ENCODE results near the gene C2orf92.

The C2orf92 gene

GRCh38 chr2:97732436-97733340 is 63.2 kb downstream of the C2orf92 start:
- no peak for DNase-seq

- no peak for DNase-seq
Observed at GRCh38 chr2:97733341-97734035, 64.0 kb downstream of the C2orf92 start.

- DNase-seq, result no peak
Observed at GRCh38 chr2:97734061-97735051, 64.8 kb downstream of the C2orf92 start.

GRCh38 chr2:97735161-97735561 is 65.6 kb downstream of the C2orf92 start:
- no peak for DNase-seq

GRCh38 chr2:97736185-97736584 is 66.7 kb downstream of the C2orf92 start:
- no peak for DNase-seq

GRCh38 chr2:97736608-97737330 is 67.3 kb downstream of the C2orf92 start:
- DNase-seq, result no peak

GRCh38 chr2:97737421-97738178 is 68.1 kb downstream of the C2orf92 start:
- no peak for DNase-seq

GRCh38 chr2:97738179-97739019 is 68.9 kb downstream of the C2orf92 start:
- DNase-seq, result no peak

GRCh38 chr2:97739020-97739892 is 69.7 kb downstream of the C2orf92 start:
- no peak for DNase-seq

GRCh38 chr2:97739893-97740245 is 70.4 kb downstream of the C2orf92 start:
- DNase-seq, result no peak

GRCh38 chr2:97740590-97741182 is 71.2 kb downstream of the C2orf92 start:
- DNase-seq, result peak; percentile 44

- DNase-seq, result no peak
Observed at GRCh38 chr2:97741251-97741650, 71.7 kb downstream of the C2orf92 start.

GRCh38 chr2:97741686-97742085 is 72.2 kb downstream of the C2orf92 start:
- DNase-seq, result no peak

GRCh38 chr2:97742381-97742847 is 72.9 kb downstream of the C2orf92 start:
- DNase-seq, result peak; percentile 44

GRCh38 chr2:97743913-97744312 is 74.4 kb downstream of the C2orf92 start:
- DNase-seq, result no peak

GRCh38 chr2:97745474-97746174 is 76.1 kb downstream of the C2orf92 start:
- peak; percentile 69 for DNase-seq

- no peak for DNase-seq
Observed at GRCh38 chr2:97747285-97747684, 77.8 kb downstream of the C2orf92 start.

GRCh38 chr2:97747716-97748115 is 78.2 kb downstream of the C2orf92 start:
- no peak for DNase-seq

All from activated naive CD4-positive, alpha-beta T cell treated with Interleukin-2 at 50 U/mL for 16 hours (primary cell).